ENCODE data around the gene NES. TPM values are rescaled to one million over a fixed set of nuclear protein-coding genes. Genes with fewer than 3 reads are reported as not detected.

NES gene
- total and polyA plus RNA-seq, 11 donors = 59.7 to 499 (median 158) TPM

DNA sequence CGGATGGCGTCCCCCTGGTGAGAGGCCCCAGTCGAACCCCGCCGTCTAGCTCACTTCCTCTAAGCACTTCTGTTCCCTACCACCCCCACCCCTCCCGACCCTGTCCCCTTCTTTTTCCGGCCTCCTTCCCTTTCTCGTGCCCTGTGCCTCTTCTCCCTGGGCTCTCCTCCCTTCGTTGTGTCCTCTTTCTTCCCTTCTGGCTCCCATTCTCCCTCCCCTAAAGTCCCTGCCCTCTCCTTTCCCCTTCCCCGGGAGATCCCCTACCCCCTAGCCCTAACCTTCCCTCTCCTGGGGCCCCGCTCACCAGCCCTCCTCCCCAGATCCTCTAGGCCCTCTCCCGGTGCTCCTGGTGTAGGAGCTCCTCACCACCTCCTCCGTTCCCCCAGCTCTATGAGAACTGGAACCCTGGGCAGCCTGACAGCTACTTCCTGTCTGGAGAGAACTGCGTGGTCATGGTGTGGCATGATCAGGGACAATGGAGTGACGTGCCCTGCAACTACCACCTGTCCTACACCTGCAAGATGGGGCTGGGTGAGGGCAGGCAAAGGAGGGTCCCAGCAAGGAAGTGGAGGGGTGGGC lies 19.4 kb downstream of the NES start:
- no peak for DNase-seq
- 15 to 20% (median 19%) methylated on average over 14 to 15 of the region's 15 CpGs for WGBS, 4 donors
- H3K36me3 ChIP-seq = no peaks in the 10 kb centered on the region
- intact Hi-C loops (cut with DNase I) = loop anchor here (1.0 to 10.0 kb wide), 12 partner anchors 29 to 276 kb away; no protein-coding TSS in a partner anchor
- no peak overlapping the region for H3K27ac ChIP-seq
- peak in 4 of 12 donors; percentile 20 to 33 (median 24) for TF ChIP-seq CTCF (IDR thresholded peaks at IDR 0.05)
- no peak for TF ChIP-seq POLR2A (IDR thresholded peaks at IDR 0.05)
- H3K4me1 ChIP-seq = peaks cover 6 to 60% (median 46%) of the 10 kb centered on the region in 12 donors
- ATAC-seq = no peak
- no peaks in the 10 kb centered on the region for H3K9me3 ChIP-seq
- H3K27me3 ChIP-seq = peaks cover 0 to 32% (median 3%) of the 10 kb centered on the region in 9 donors
- peak overlapping the region in 8 of 12 donors; percentile 21 to 51 (median 42) for H3K4me3 ChIP-seq

GRCh38 chr1:156656806-156657740 lies 20.1 kb downstream of the NES start:
- TF ChIP-seq CTCF (IDR thresholded peaks at IDR 0.05) (peak; percentile 93 to 99 (median 98)), POLR2A (IDR thresholded peaks at IDR 0.05) (no peak)
- ATAC-seq (peak in 3 of 4 donors; percentile 24 to 32 (median 30)), DNase-seq (peak; percentile 74 to 88 (median 79))
- WGBS, 4 donors = 1% methylated on average over 52 to 54 of the region's 54 CpGs
- Histone ChIP-seq H3K27me3 (peaks cover 0 to 38% (median 3%) of the 10 kb centered on the region in 9 donors), H3K27ac (peak overlapping the region in 1 of 12 donors; percentile 22), H3K4me3 (peak overlapping the region in 10 of 12 donors; percentile 17 to 55 (median 42)), H3K9me3 (no peaks in the 10 kb centered on the region), H3K36me3 (no peaks in the 10 kb centered on the region), H3K4me1 (peaks cover 0 to 52% (median 38%) of the 10 kb centered on the region in 12 donors)
- intact Hi-C loops (cut with DNase I) = loop anchor here (1.0 to 10.0 kb wide), 12 partner anchors 28 to 275 kb away; no protein-coding TSS in a partner anchor

DNA sequence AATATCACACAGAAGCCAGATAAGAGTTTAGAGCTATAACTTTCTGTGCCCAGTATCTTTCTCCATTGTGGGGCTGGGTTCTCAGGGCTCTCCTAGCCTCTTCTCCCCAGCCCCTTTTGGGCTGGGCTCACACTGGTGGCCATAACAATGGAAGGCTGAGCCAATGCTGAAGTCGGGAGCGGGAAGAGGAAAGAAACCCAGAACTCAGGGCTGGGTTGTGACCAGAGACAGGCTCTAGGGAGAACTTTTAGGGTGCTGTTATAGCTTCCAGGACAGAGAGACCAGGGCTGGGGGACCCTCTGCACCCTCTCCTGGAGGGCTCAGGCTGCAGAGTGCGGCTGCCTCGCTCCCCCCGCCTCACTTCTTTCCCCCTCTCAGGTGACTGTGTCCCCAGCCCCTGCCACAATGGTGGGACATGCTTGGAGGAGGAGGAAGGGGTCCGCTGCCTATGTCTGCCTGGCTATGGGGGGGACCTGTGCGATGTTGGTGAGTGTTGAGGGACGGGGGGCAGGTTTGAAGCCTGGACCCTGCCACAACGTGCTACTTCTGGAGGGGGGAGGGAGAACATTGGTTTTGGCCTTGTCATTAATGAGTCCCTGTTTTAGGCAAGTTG lies 21.2 kb downstream of the NES start:
- ATAC-seq (no peak), DNase-seq (no peak)
- H3K27ac ChIP-seq = no peak overlapping the region
- H3K36me3 ChIP-seq = no peaks in the 10 kb centered on the region
- 65 to 73% (median 67%) methylated on average over 8 to 9 of the region's 9 CpGs for WGBS, 4 donors
- no peak for TF ChIP-seq POLR2A (IDR thresholded peaks at IDR 0.05)
- no peak for TF ChIP-seq CTCF (IDR thresholded peaks at IDR 0.05)
- no peaks in the 10 kb centered on the region for H3K9me3 ChIP-seq
- H3K4me1 ChIP-seq = peaks cover 0 to 41% (median 29%) of the 10 kb centered on the region in 12 donors
- no peak overlapping the region for H3K4me3 ChIP-seq
- intact Hi-C loops (cut with DNase I) = loop anchor here in 9 of 10 donors (2.0 to 10.0 kb wide), 9 partner anchors 27 to 274 kb away; no protein-coding TSS in a partner anchor
- H3K27me3 ChIP-seq = peaks cover 0 to 46% (median 3%) of the 10 kb centered on the region in 9 donors

All from heart left ventricle (tissue), 16 donors.